Hepatocyte (in vitro differentiated cells): Measurements from ENCODE around the gene VWA5A. TPM values are rescaled to one million over a fixed set of nuclear protein-coding genes. Genes with fewer than 3 reads are reported as not detected.

Source experiments
- DNase-seq: peaks from one replicate; pipeline ENCODE4 v3.0.0-alpha.2; 2016; ENCODE audit warnings: low spot score
- H2AFZ ChIP-seq: fragments of 200-600 bp; sonication (generic); 2 replicates; pipeline ENCODE4 v1.6.0; 2016; ENCODE audit warnings: antibody characterized with exemption, mild to moderate bottlenecking
- H3K27ac ChIP-seq: fragments of 200-600 bp; sonication (generic); 2 replicates; pipeline ENCODE4 v1.5.1; 2016; ENCODE audit warnings: mild to moderate bottlenecking
- H3K27me3 ChIP-seq: fragments of 200-600 bp; sonication (generic); 2 replicates; pipeline ENCODE4 v1.6.1; 2016
- H3K36me3 ChIP-seq: fragments of 200-600 bp; sonication (generic); replicated peaks from 2 replicates; pipeline ENCODE4 v1.5.1; 2016; ENCODE audit warnings: low read depth; ENCODE audit not compliant: insufficient read depth
- H3K4me1 ChIP-seq: fragments of 200-600 bp; sonication (generic); 2 replicates; pipeline ENCODE4 v1.5.1; 2016; ENCODE audit warnings: mild to moderate bottlenecking, moderate library complexity; ENCODE audit not compliant: insufficient read depth
- H3K4me2 ChIP-seq: fragments of 200-600 bp; sonication (generic); 2 replicates; pipeline ENCODE4 v1.6.0; 2016
- H3K4me3 ChIP-seq: fragments of 200-600 bp; sonication (generic); 2 replicates; pipeline ENCODE4 v1.5.1; 2016; ENCODE audit warnings: mild to moderate bottlenecking
- H3K79me2 ChIP-seq: fragments of 200-600 bp; sonication (generic); 2 replicates; pipeline ENCODE4 v1.6.0; 2017; ENCODE audit warnings: mild to moderate bottlenecking
- H3K9me2 ChIP-seq: fragments of 200-600 bp; sonication (generic); replicated peaks from 2 replicates; pipeline ENCODE4 v1.6.0; 2017; ENCODE audit warnings: mild to moderate bottlenecking; ENCODE audit not compliant: insufficient read depth
- H3K9me3 ChIP-seq: fragments of 200-600 bp; sonication (generic); 2 replicates; pipeline ENCODE4 v1.5.1; 2016; ENCODE audit warnings: low read depth, mild to moderate bottlenecking
- H4K20me1 ChIP-seq: fragments of 200-600 bp; sonication (generic); 2 replicates; pipeline ENCODE4 v1.6.0; 2016; ENCODE audit warnings: mild to moderate bottlenecking; ENCODE audit not compliant: insufficient read depth, poor library complexity, severe bottlenecking
- CTCF ChIP-seq: fragments of 200-600 bp; sonication (generic); IDR thresholded peaks from 2 replicates; pipeline ENCODE4 v1.5.1; 2016; ENCODE audit warnings: antibody characterized with exemption, mild to moderate bottlenecking; ENCODE audit not compliant: poor library complexity
- EZH2 ChIP-seq: fragments of 200-600 bp; sonication (generic); IDR thresholded peaks from 2 replicates; pipeline ENCODE4 v1.6.1; 2016; ENCODE audit warnings: antibody characterized with exemption, mild to moderate bottlenecking, borderline replicate concordance
- EZH2phosphoT487 ChIP-seq: fragments of 200-600 bp; sonication (generic); IDR thresholded peaks from one replicate; pipeline ENCODE4 v1.6.1; 2018; ENCODE audit warnings: antibody characterized with exemption, mild to moderate bottlenecking, low read depth, moderate library complexity; ENCODE audit not compliant: unreplicated experiment, severe bottlenecking
- WGBS: methylation state at CpG from one replicate; pipeline ENCODE4 v1.1.6; 2016; ENCODE audit warnings: low lambda C conversion rate; ENCODE audit errors: missing lambda C conversion rate; 5-methylcytosine and 5-hydroxymethylcytosine counted together
- polyA plus RNA-seq: library from polyadenylated mRNA; unstranded; fragments of >200 nt; fragmentation: Nextera tagmentation; extraction: Ambion mirVana; gene quantifications from 2 replicates; pipeline ENCODE4 v1.2.1, GENCODE V29; 2016
- total RNA-seq: library from RNA; depleted of rRNA; stranded (reverse); fragments of >200 nt; gene quantifications from 2 replicates; pipeline ENCODE4 v1.2.3, GENCODE V29; 2014

Gene VWA5A
- total and polyA plus RNA-seq, 2 experiments from 2014 or later = 21.6 to 26.3 TPM

GRCh38 chr11:124090996-124091395 is 24.3 kb upstream of the VWA5A start:
- H3K9me3 ChIP-seq = no peaks in the 10 kb centered on the region
- no peak overlapping the region for H3K4me2 ChIP-seq
- H3K79me2 ChIP-seq = no peaks in the 10 kb centered on the region
- H3K27me3 ChIP-seq = no peaks in the 10 kb centered on the region
- H3K4me3 ChIP-seq = no peak overlapping the region
- DNase-seq = no peak
- no peaks in the 10 kb centered on the region for H3K36me3 ChIP-seq
- H3K4me1 ChIP-seq = no peaks in the 10 kb centered on the region
- H3K27ac ChIP-seq = no peak overlapping the region
- H4K20me1 ChIP-seq = no peaks in the 10 kb centered on the region
- H3K9me2 ChIP-seq = no peaks in the 10 kb centered on the region
- H2AFZ ChIP-seq = no peak overlapping the region
- no peak for TF ChIP-seq CTCF
- TF ChIP-seq EZH2phosphoT487 = no peak
- TF ChIP-seq EZH2 = no peak

GRCh38 chr11:124093330-124093729 is 21.9 kb upstream of the VWA5A start:
- no peaks in the 10 kb centered on the region for H3K79me2 ChIP-seq
- no peak overlapping the region for H3K4me3 ChIP-seq
- no peaks in the 10 kb centered on the region for H4K20me1 ChIP-seq
- no peak overlapping the region for H3K27ac ChIP-seq
- no peaks in the 10 kb centered on the region for H3K9me3 ChIP-seq
- 93% methylated on average over 2 of the region's 2 CpGs for WGBS
- no peak overlapping the region for H3K4me2 ChIP-seq
- no peak overlapping the region for H2AFZ ChIP-seq
- H3K4me1 ChIP-seq = no peaks in the 10 kb centered on the region
- DNase-seq = no peak
- no peaks in the 10 kb centered on the region for H3K9me2 ChIP-seq
- TF ChIP-seq CTCF (no peak), EZH2 (no peak), EZH2phosphoT487 (no peak)
- H3K27me3 ChIP-seq = no peaks in the 10 kb centered on the region
- H3K36me3 ChIP-seq = no peaks in the 10 kb centered on the region

- Histone ChIP-seq H3K27ac (no peak overlapping the region), H3K4me3 (no peak overlapping the region), H3K79me2 (no peaks in the 10 kb centered on the region), H3K36me3 (no peaks in the 10 kb centered on the region), H4K20me1 (no peaks in the 10 kb centered on the region), H3K4me1 (no peaks in the 10 kb centered on the region), H3K9me2 (no peaks in the 10 kb centered on the region), H3K9me3 (no peaks in the 10 kb centered on the region), H3K27me3 (no peaks in the 10 kb centered on the region), H2AFZ (no peak overlapping the region), H3K4me2 (no peak overlapping the region)
- TF ChIP-seq EZH2phosphoT487 = no peak
- no peak for TF ChIP-seq CTCF
- WGBS = 80% methylated on average over 5 of the region's 5 CpGs
- no peak for DNase-seq
These were observed 20.5 kb upstream of the VWA5A start for GRCh38 chr11:124094731-124095130.

- 90% methylated on average over 5 of the region's 5 CpGs for WGBS
- H3K36me3 ChIP-seq = no peaks in the 10 kb centered on the region
- H3K4me1 ChIP-seq = no peaks in the 10 kb centered on the region
- H3K79me2 ChIP-seq = no peaks in the 10 kb centered on the region
- H3K4me3 ChIP-seq = no peak overlapping the region
- no peak overlapping the region for H3K4me2 ChIP-seq
- no peaks in the 10 kb centered on the region for H3K9me2 ChIP-seq
- H4K20me1 ChIP-seq = no peaks in the 10 kb centered on the region
- no peak overlapping the region for H3K27ac ChIP-seq
- no peak for DNase-seq
- H3K27me3 ChIP-seq = no peaks in the 10 kb centered on the region
- H3K9me3 ChIP-seq = no peaks in the 10 kb centered on the region
- H2AFZ ChIP-seq = no peak overlapping the region
- TF ChIP-seq EZH2phosphoT487 (no peak), CTCF (no peak), EZH2 (no peak)
These were observed 18.9 kb upstream of the VWA5A start for GRCh38 chr11:124096364-124096763.
